ENCODE data around the gene SMC4.

GRCh38 chr3:160374925-160375324, 24.5 kb upstream of the SMC4 start:
- TF ChIP-seq CTCF (conservative IDR thresholded peaks at IDR 0.05; ENCODE audit: low read depth, low read length) (no peak), EZH2 (IDR thresholded peaks at IDR 0.05; ENCODE audit: low read length, unreplicated experiment) (no peak)
